GM21423 (cell line): ENCODE measurements around the gene USH2A.

Experiments
- ATAC-seq: cut with Tn5 transposase; IDR thresholded peaks from one replicate; pipeline ENCODE4 v1.9.1; 2021; ENCODE audit warnings: mild to moderate bottlenecking, moderate library complexity; ENCODE audit not compliant: unreplicated experiment

Gene USH2A

DNA sequence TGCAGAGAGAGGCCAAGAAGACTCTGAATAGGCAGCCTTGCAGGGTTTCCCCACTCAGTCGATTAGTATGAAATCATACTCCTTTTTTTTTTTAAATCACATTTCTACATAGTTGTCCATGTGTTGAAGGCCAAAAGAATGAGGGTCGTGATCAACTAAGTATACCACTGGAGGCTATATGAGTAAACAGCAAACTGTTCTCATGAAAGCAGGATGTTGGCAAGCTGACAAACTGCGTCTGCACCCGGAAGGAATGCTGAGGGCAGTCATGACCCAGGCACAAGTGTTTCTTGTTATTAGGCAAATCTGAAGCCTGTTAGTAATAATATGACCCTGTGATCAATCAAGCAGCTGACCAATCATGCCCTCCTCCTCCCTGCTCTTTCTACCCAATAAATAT, 213.2 kb downstream of the USH2A start:
- no peak for ATAC-seq

DNA sequence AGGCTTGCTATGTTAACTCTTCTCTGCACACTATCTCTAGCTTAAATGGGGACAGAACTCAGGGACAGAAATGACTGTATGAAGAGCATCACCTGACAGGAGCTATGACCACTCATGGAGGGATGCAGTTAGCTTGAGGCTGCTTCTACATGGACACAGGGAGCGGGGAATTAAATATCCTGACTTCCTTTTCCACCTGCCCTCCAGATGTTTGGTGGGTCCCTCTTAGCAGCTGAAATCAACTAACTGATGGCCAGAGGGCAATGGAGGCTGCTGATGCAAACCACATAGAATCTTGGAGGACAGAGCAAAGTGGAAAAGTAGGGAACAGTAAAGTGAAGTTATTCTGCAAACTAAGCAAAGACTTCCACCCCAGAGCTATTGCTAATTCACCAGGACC, 214.1 kb downstream of the USH2A start:
- no peak for ATAC-seq

GRCh38 chr1:216207154-216207553, 216.1 kb downstream of the USH2A start:
- ATAC-seq: no peak

- no peak for ATAC-seq
These were observed 218.1 kb downstream of the USH2A start for GRCh38 chr1:216205176-216205575.

- ATAC-seq: no peak
These were observed 221.3 kb downstream of the USH2A start for GRCh38 chr1:216201946-216202345.

- ATAC-seq: no peak
These were observed 222.3 kb downstream of the USH2A start for GRCh38 chr1:216200941-216201340.

- ATAC-seq: no peak
These were observed 228.5 kb downstream of the USH2A start for GRCh38 chr1:216194721-216195120.

- ATAC-seq: no peak
These were observed 229.3 kb downstream of the USH2A start for GRCh38 chr1:216193839-216194443.

GRCh38 chr1:216190438-216190837, 232.8 kb downstream of the USH2A start:
- ATAC-seq: no peak

DNA sequence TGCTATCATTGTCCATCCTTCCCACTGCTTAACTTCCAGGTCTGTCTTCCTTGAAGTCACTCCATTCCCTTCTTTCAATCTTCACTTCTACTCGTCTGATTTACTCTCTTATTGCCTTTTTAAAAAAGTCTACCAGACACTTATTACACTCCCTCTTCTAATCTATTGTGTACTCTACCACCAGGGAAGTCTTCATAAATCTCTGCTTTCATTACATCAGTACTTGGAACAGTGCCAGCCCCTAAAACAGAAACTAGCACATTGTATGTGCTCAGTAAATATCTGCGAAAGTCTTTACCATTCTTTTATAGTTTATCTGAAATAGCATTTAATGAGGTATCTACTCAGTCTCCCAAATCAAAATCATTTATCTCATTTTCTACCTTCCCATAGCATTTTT, 236.4 kb downstream of the USH2A start:
- no peak for ATAC-seq

DNA sequence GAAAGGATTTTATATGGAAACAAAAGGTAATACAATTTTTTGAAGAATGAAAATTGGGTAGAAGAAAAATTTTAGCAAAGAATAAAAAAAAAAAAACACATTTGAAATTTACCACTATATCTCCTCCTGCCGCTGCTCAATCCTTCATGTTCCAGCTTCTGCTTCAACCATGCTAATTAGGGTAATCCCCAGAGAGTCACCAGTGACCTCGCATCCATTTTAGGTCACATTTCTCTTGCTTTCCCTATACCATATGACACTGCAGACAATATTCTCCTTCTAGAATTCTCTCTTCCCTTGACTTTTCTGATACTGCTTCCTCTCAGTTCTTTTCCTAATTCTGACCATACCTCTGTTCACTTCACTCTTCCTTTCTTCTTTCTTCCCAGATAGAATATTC, 237.1 kb downstream of the USH2A start:
- ATAC-seq: no peak

DNA sequence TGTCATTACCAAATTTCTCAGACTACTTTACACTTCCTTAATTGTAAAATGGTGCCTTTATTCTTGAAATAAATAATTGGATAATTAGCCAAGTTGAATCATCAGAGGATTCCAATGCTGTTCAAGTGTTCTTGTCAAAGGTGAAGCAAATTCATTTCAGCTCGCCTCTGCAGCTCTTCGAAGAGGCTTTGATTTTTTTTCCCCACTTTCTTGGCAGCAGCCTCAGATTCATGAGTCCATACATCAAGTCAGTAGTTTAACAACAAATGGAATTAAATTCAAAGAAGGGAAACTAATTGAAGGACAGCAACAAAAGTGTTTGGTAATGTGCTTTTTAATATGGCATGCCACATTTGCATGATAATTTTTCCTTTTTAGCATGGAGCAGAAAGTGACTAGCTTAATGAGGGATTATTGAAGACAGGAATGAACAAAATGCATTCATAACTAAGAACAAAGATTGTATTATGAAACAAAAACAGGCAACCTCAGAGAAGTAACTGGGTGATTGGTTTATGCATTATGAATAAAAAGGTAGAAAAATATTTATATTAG, 239.0 kb downstream of the USH2A start:
- no peak for ATAC-seq

- ATAC-seq: no peak
These were observed 239.8 kb downstream of the USH2A start for GRCh38 chr1:216183454-216183853.

GRCh38 chr1:216183007-216183406, 240.2 kb downstream of the USH2A start:
- no peak for ATAC-seq

DNA sequence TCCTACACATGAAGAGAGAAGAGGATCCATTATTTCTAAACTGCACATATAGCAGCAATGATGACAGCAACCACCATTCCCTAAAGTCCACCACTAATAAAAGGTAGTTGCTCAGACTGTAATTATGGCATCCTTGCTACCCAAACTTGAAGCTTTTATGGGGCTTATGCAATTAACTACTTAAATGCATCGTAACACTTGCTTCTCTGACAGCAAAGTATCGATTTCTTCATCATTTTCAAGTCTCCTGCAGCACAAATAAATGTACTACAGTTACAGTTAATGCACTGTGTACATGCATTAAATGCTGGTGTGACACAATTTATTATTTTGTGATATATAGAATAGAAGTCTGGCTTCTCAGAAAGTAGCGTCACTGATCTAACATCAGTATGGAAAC, 241.7 kb downstream of the USH2A start:
- ATAC-seq: no peak

GRCh38 chr1:216178281-216178680, 245.0 kb downstream of the USH2A start:
- no peak for ATAC-seq

- no peak for ATAC-seq
These were observed 246.3 kb downstream of the USH2A start for GRCh38 chr1:216176970-216177369.

DNA sequence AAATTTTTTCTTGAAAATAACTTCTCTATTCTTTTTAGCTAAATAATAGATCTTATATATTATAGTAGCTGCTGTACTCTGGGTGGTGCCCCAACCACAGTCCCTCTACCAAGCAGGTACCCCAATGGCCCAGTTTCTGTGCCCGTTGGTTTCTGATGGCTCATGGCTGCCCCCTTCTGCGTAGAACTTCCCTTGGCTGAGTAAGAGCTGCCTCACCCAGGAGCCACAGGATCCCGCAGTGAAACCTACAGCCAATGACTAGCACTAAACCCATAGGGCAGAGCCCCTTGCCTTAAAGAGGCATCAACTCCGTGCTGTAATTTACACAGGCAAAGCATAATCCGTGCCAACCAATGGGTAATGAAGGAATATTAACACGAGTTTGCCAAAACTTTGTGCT, 247.5 kb downstream of the USH2A start:
- no peak for ATAC-seq

GRCh38 chr1:216173376-216173995, 249.8 kb downstream of the USH2A start:
- no peak for ATAC-seq

GRCh38 chr1:216169351-216169750, 253.9 kb downstream of the USH2A start:
- no peak for ATAC-seq

DNA sequence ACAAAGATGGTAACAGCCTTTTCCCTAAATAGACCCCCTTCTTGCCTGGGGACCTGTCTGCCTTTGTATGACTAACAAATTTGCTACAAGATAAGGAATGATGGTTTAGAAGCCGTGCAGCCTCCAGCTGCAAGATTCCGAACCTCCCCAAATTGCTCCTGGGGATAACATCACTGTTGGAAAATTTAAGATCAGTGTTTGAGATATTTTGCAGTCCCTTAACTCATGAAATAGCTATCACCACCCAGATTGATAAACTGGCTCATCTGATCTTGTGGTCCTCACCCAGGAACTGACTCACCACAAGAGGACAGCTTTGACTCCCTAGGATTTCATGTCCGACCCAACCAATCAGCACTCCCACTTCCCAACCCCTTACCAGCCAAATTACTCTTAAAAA, 254.7 kb downstream of the USH2A start:
- ATAC-seq: no peak

DNA sequence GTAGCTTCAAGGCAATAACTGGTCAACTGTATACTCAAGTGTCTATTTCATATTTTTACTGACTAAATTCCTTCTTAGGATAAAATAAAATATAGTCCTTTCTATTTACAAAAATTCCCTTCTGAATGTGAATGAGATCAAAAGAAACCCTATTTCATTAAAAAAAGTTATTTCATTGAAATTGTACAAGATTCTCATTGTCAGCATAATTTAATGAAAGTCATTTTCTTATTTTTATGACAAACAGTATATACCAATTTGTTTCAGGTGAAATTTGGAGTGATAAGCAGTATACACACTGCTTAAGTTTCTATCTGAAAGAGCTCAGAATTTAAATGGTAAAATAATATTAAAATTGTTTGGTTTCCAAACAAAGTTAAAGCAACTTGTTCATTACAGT, 269.2 kb downstream of the USH2A start:
- no peak for ATAC-seq

GRCh38 chr1:216153130-216153529, 270.1 kb downstream of the USH2A start:
- ATAC-seq: no peak
